K562 (cell line): Measurements from ENCODE around the gene MYG1. TPM values are rescaled to one million over a fixed set of nuclear protein-coding genes. Genes with fewer than 3 reads are reported as not detected.

Experiments used
- BRF1 ChIP-seq: IDR thresholded peaks from 3 replicates; pipeline ENCODE4 v1.6.1; 2011; ENCODE audit warnings: borderline replicate concordance, mild to moderate bottlenecking; ENCODE audit not compliant: insufficient read length; ENCODE audit errors: extremely low read depth
- CTCF ChIP-seq, 3 experiments: IDR thresholded peaks in 2 of 3; conservative IDR thresholded peaks in 1 of 3; 2 replicates each; pipeline ENCODE4 v1.5.1; 2011 to 2012; ENCODE audit warnings: low read length in 3 of 3, mild to moderate bottlenecking in 3 of 3, control low read depth in 2 of 3, improper control_type of control experiment in 1 of 3, inconsistent platforms in 1 of 3, low read depth in 1 of 3, mixed read lengths in 1 of 3, moderate library complexity in 1 of 3; ENCODE audit not compliant: insufficient read depth in 2 of 3
- DEAF1 ChIP-seq: fragments of 450-650 bp; formaldehyde crosslinking; IDR thresholded peaks from 2 replicates; pipeline ENCODE4 v1.4.0; 2020; ENCODE audit warnings: mild to moderate bottlenecking, moderate library complexity
- HBP1 ChIP-seq: fragments of 450-650 bp; formaldehyde crosslinking; IDR thresholded peaks from 2 replicates; pipeline ENCODE4 v1.4.0; 2022; ENCODE audit warnings: missing genetic modification characterization
- HNRNPH1 ChIP-seq: fragments of 200-400 bp; formaldehyde crosslinking; optimal IDR thresholded peaks from 2 replicates; pipeline ENCODE3; 2017; ENCODE audit warnings: low read depth, mild to moderate bottlenecking, low read length, moderate library complexity
- ILF3 ChIP-seq: fragments of 450-650 bp; IDR thresholded peaks from 2 replicates; pipeline ENCODE4 v1.6.1; 2018; ENCODE audit warnings: antibody characterized with exemption, mild to moderate bottlenecking, moderate library complexity, borderline replicate concordance
- NELFE ChIP-seq: IDR thresholded peaks from 2 replicates; pipeline ENCODE4 v1.6.1; 2011; ENCODE audit warnings: mild to moderate bottlenecking; ENCODE audit not compliant: insufficient read depth, insufficient read length
- PATZ1 ChIP-seq: fragments of 250-450 bp; sonication (Bioruptor Pico); IDR thresholded peaks from 2 replicates; pipeline ENCODE4 v1.5.0; 2020; ENCODE audit warnings: mild to moderate bottlenecking, borderline replicate concordance
- TCF7 ChIP-seq: sonication (generic); IDR thresholded peaks from 2 replicates; pipeline ENCODE4 v1.6.1; 2016; ENCODE audit warnings: antibody characterized with exemption, borderline replicate concordance
- ZMIZ1 ChIP-seq, 2 experiments: fragments of 150-350 bp in 1 of 2; IDR thresholded peaks; 2 replicates each; pipeline ENCODE4 v1.6.1; 2012 to 2016; ENCODE audit warnings: low read depth in 2 of 2, low read length in 2 of 2, mild to moderate bottlenecking in 1 of 2, moderate library complexity in 1 of 2
- ZNF592 ChIP-seq: fragments of 450-650 bp; IDR thresholded peaks from 2 replicates; pipeline ENCODE4 v1.6.1; 2017; ENCODE audit warnings: antibody characterized with exemption, mild to moderate bottlenecking
- polyA plus RNA-seq, 8 experiments: library from polyadenylated mRNA; depleted of rRNA in 4 of 8; stranded (reverse) in 5 of 8; unstranded in 3 of 8; fragments of >200 nt; fragmentation: Nextera tagmentation in 2 of 8; fragmentation: Illumina TruSeq in 1 of 8; extraction: Ambion mirVana in 2 of 8; extraction: Trizol in 1 of 8; gene quantifications; 2 replicates each; pipeline versions ENCODE4 v1.2.1 to v1.2.3, GENCODE V29; 2011 to 2014; ENCODE audit warnings: inconsistent platforms in 1 of 8, missing spikeins in 1 of 8
- total RNA-seq, 7 experiments: library from RNA; depleted of rRNA in 6 of 7; stranded (reverse); fragments of >200 nt in 6 of 7; fragmentation: Illumina TruSeq in 2 of 7; extraction: Trizol in 2 of 7; gene quantifications; 2 replicates each; pipeline versions ENCODE4 v1.2.1 to v1.2.3, GENCODE V29; 2011 to 2021; ENCODE audit warnings: low replicate concordance in 1 of 7

The MYG1 gene
- total and polyA plus RNA-seq, 9 of the 15 experiments (the other 6 are each of a cell fraction or from before 2014, with no cell fraction given): 0.45 to 5.6 (median 2.1) TPM

- TF ChIP-seq HBP1: peak; percentile 74; the same call in 1 of the 2 replicates
- peak; percentile 87 for TF ChIP-seq DEAF1 (CRISPR knock-in tag)
- no peak for TF ChIP-seq PATZ1 (CRISPR knock-in tag)
- TF ChIP-seq TCF7: no peak
- no peak for TF ChIP-seq NELFE
- no peak for TF ChIP-seq BRF1
- TF ChIP-seq ZNF592: no peak
- peak; percentile 79 to 89 (median 83) for TF ChIP-seq CTCF (IDR thresholded peaks at IDR 0.05 in 2 of 3, conservative IDR thresholded peaks at IDR 0.05 in 1 of 3; ENCODE audit: insufficient read depth in 2 of 3, low read depth in 1 of 3, low read length in 3 of 3)
- no peak for TF ChIP-seq HNRNPH1
- no peak for TF ChIP-seq ZMIZ1 (IDR thresholded peaks at IDR 0.05; ENCODE audit: low read depth in 2 of 2, low read length in 2 of 2)
- no peak for TF ChIP-seq ILF3
These were observed 11.7 kb upstream of the MYG1 start (continued) for GRCh38 chr12:53287741-53288216.
